ENCODE results near the gene NEB.
"Not testable (repeated sequence)": the region's sequence is repeated elsewhere in the genome, so short reads cannot be mapped to it uniquely, and the experiment has no call there.

Gene NEB

GRCh38 chr2:151760139-151760650 is 25.9 kb upstream of the NEB start:
- DNase-seq = no peak

- DNase-seq = no peak
Observed at GRCh38 chr2:151758744-151759143, 24.5 kb upstream of the NEB start.

GRCh38 chr2:151757861-151758260 is 23.6 kb upstream of the NEB start:
- DNase-seq = no peak

- no peak for DNase-seq
Observed at GRCh38 chr2:151756820-151757219, 22.5 kb upstream of the NEB start.

GRCh38 chr2:151754253-151754897 is 20.1 kb upstream of the NEB start:
- DNase-seq = no peak

GRCh38 chr2:151753540-151753939 is 19.3 kb upstream of the NEB start:
- no peak for DNase-seq

- DNase-seq = not testable (repeated sequence)
Observed at GRCh38 chr2:151745261-151745660, 11.0 kb upstream of the NEB start.

GRCh38 chr2:151730262-151730975 is 3.9 kb downstream of the NEB start:
- DNase-seq = no peak

- DNase-seq = no peak
Observed at GRCh38 chr2:151729837-151730236, 4.4 kb downstream of the NEB start.

GRCh38 chr2:151729415-151729811 is 4.9 kb downstream of the NEB start:
- no peak for DNase-seq

- no peak for DNase-seq
Observed at GRCh38 chr2:151728804-151729414, 5.4 kb downstream of the NEB start.

GRCh38 chr2:151727593-151728552 is 6.4 kb downstream of the NEB start:
- DNase-seq = no peak

- no peak for DNase-seq
Observed at GRCh38 chr2:151721161-151721560, 13.1 kb downstream of the NEB start.

GRCh38 chr2:151720521-151720920 is 13.8 kb downstream of the NEB start:
- no peak for DNase-seq

GRCh38 chr2:151718796-151719195 is 15.5 kb downstream of the NEB start:
- DNase-seq = no peak

- DNase-seq = no peak
Observed at GRCh38 chr2:151718247-151718646, 16.0 kb downstream of the NEB start.

- DNase-seq = no peak
Observed at GRCh38 chr2:151716721-151717120, 17.6 kb downstream of the NEB start.

GRCh38 chr2:151713291-151713903 is 20.9 kb downstream of the NEB start:
- DNase-seq = no peak

- DNase-seq = no peak
Observed at GRCh38 chr2:151711025-151711424, 23.3 kb downstream of the NEB start.

- DNase-seq = no peak
Observed at GRCh38 chr2:151708788-151709187, 25.5 kb downstream of the NEB start.

GRCh38 chr2:151707857-151708256 is 26.4 kb downstream of the NEB start:
- DNase-seq = no peak

GRCh38 chr2:151704480-151704961 is 29.8 kb downstream of the NEB start:
- not testable (repeated sequence) for DNase-seq

All from GF-D8 (cell line).